ENCODE measurements around the gene ORC5.
"Not testable (repeated sequence)": the region's sequence is repeated elsewhere in the genome, so short reads cannot be mapped to it uniquely, and the experiment has no call there.

ORC5 gene

GRCh38 chr7:104196161-104196560 is 11.7 kb downstream of the ORC5 start:
- in situ Hi-C loops (cut with MboI; ENCODE audit: low sequenced_read_pairs), result no loop called here

GRCh38 chr7:104192434-104192833 is 15.4 kb downstream of the ORC5 start:
- in situ Hi-C loops (cut with MboI; ENCODE audit: low sequenced_read_pairs), result no loop called here

- in situ Hi-C loops (cut with MboI; ENCODE audit: low sequenced_read_pairs), result no loop called here
Measured at GRCh38 chr7:104185346-104185745, 22.5 kb downstream of the ORC5 start.

- in situ Hi-C loops (cut with MboI; ENCODE audit: low sequenced_read_pairs), result no loop called here
Measured at GRCh38 chr7:104179178-104179577, 28.6 kb downstream of the ORC5 start.

GRCh38 chr7:104177565-104178083 is 30.2 kb downstream of the ORC5 start:
- in situ Hi-C loops (cut with MboI; ENCODE audit: low sequenced_read_pairs), result not testable (repeated sequence)

- in situ Hi-C loops (cut with MboI; ENCODE audit: low sequenced_read_pairs), result no loop called here
Measured at GRCh38 chr7:104176332-104176731, 31.5 kb downstream of the ORC5 start.

- in situ Hi-C loops (cut with MboI; ENCODE audit: low sequenced_read_pairs), result no loop called here
Measured at GRCh38 chr7:104175361-104175984, 32.3 kb downstream of the ORC5 start.

GRCh38 chr7:104174798-104175197 is 33.0 kb downstream of the ORC5 start:
- in situ Hi-C loops (cut with MboI; ENCODE audit: low sequenced_read_pairs), result loop anchor here (25.0 kb wide), 1 partner anchor 612 kb away; no protein-coding TSS in a partner anchor

GRCh38 chr7:104162081-104162480 is 45.7 kb downstream of the ORC5 start:
- in situ Hi-C loops (cut with MboI; ENCODE audit: low sequenced_read_pairs), result loop anchor here (25.0 kb wide), 1 partner anchor 600 kb away; no protein-coding TSS in a partner anchor

- in situ Hi-C loops (cut with MboI; ENCODE audit: low sequenced_read_pairs), result loop anchor here (25.0 kb wide), 1 partner anchor 599 kb away; no protein-coding TSS in a partner anchor
Measured at GRCh38 chr7:104161244-104161643, 46.6 kb downstream of the ORC5 start.

GRCh38 chr7:104160375-104160774 is 47.4 kb downstream of the ORC5 start:
- in situ Hi-C loops (cut with MboI; ENCODE audit: low sequenced_read_pairs), result loop anchor here (25.0 kb wide), 1 partner anchor 598 kb away; no protein-coding TSS in a partner anchor

GRCh38 chr7:104156842-104157277 is 51.0 kb downstream of the ORC5 start:
- in situ Hi-C loops (cut with MboI; ENCODE audit: low sequenced_read_pairs), result loop anchor here (25.0 kb wide), 1 partner anchor 595 kb away; no protein-coding TSS in a partner anchor

- in situ Hi-C loops (cut with MboI; ENCODE audit: low sequenced_read_pairs), result loop anchor here (25.0 kb wide), 1 partner anchor 591 kb away; no protein-coding TSS in a partner anchor
Measured at GRCh38 chr7:104153287-104153686, 54.5 kb downstream of the ORC5 start.

- in situ Hi-C loops (cut with MboI; ENCODE audit: low sequenced_read_pairs), result loop anchor here (25.0 kb wide), 1 partner anchor 590 kb away; no protein-coding TSS in a partner anchor
Measured at GRCh38 chr7:104152468-104152867, 55.3 kb downstream of the ORC5 start.

GRCh38 chr7:104150470-104150869 is 57.3 kb downstream of the ORC5 start:
- in situ Hi-C loops (cut with MboI; ENCODE audit: low sequenced_read_pairs), result loop anchor here (25.0 kb wide), 1 partner anchor 588 kb away; no protein-coding TSS in a partner anchor

- in situ Hi-C loops (cut with MboI; ENCODE audit: low sequenced_read_pairs), result loop anchor here (25.0 kb wide), 1 partner anchor 588 kb away; no protein-coding TSS in a partner anchor
Measured at GRCh38 chr7:104149822-104150221, 58.0 kb downstream of the ORC5 start.

GRCh38 chr7:104142147-104142546 is 65.7 kb downstream of the ORC5 start:
- in situ Hi-C loops (cut with MboI; ENCODE audit: low sequenced_read_pairs), result no loop called here

- in situ Hi-C loops (cut with MboI; ENCODE audit: low sequenced_read_pairs), result no loop called here
Measured at GRCh38 chr7:104137971-104138370, 69.8 kb downstream of the ORC5 start.

GRCh38 chr7:104137511-104137910 is 70.3 kb downstream of the ORC5 start:
- in situ Hi-C loops (cut with MboI; ENCODE audit: low sequenced_read_pairs), result no loop called here

GRCh38 chr7:104136981-104137380 is 70.8 kb downstream of the ORC5 start:
- in situ Hi-C loops (cut with MboI; ENCODE audit: low sequenced_read_pairs), result no loop called here

GRCh38 chr7:104136561-104136960 is 71.3 kb downstream of the ORC5 start:
- in situ Hi-C loops (cut with MboI; ENCODE audit: low sequenced_read_pairs), result no loop called here
